ENCODE data around the gene DDX39A. TPM values are rescaled to one million over a fixed set of nuclear protein-coding genes. Genes with fewer than 3 reads are reported as not detected.
A peak's percentile ranks its signal among the peaks of the same experiment; 100 is the strongest.

DDX39A gene
- total and polyA plus RNA-seq, 2 donors (not counting 1 experiment from before 2014, with no cell fraction given) = 178 to 393 TPM

- Histone ChIP-seq H3K4me2 (replicated peaks; ENCODE audit: low read depth, low read length, poor library complexity, severe bottlenecking) (peak overlapping the region; percentile 98), H3K9ac (ENCODE audit: low read length) (peak overlapping the region; percentile 47), H3K79me2 (ENCODE audit: control insufficient read depth, insufficient read depth, low read length) (peaks cover 69% of the 10 kb centered on the region), H4K20me1 (ENCODE audit: control insufficient read depth, insufficient read depth, low read length, poor library complexity, severe bottlenecking) (peaks cover 6% of the 10 kb centered on the region), H3K4me3 (ENCODE audit: control extremely low read depth in 1 of 5, extremely low read depth in 1 of 5, insufficient read depth in 1 of 5, low read depth in 2 of 5, low read length in 4 of 5) (peak overlapping the region; percentile 19 to 90 (median 39)), H3K36me3 (replicated peaks in 1 of 2; ENCODE audit: control extremely low read depth in 1 of 2, control insufficient read depth in 1 of 2, extremely low read depth in 1 of 2, insufficient read depth in 2 of 2, low read length in 1 of 2) (peaks cover 0 to 3% of the 10 kb centered on the region in 2 experiments), H3K9me3 (ENCODE audit: control extremely low read depth in 1 of 3, control insufficient read depth in 2 of 3, insufficient read depth in 1 of 3, low read length in 2 of 3) (no peaks in the 10 kb centered on the region), H3K27ac (ENCODE audit: low read length in 2 of 2) (peak overlapping the region; percentile 97 to 99), H2AFZ (ENCODE audit: insufficient read depth, low read depth, low read length, poor library complexity, severe bottlenecking) (no peak overlapping the region), H3K4me1 (ENCODE audit: control insufficient read depth in 2 of 2, insufficient read depth in 2 of 2, low read length in 2 of 2) (peaks cover 48 to 70% of the 10 kb centered on the region in 2 donors), H3K27me3 (replicated peaks in 1 of 4; ENCODE audit: control extremely low read depth in 1 of 4, control insufficient read depth in 3 of 4, insufficient read depth in 4 of 4, low read length in 3 of 4) (no peaks in the 10 kb centered on the region)
- 9% methylated on average over 6 of the region's 10 CpGs for WGBS (ENCODE audit: insufficient coverage)
- no peak for TF ChIP-seq EZH2 (IDR thresholded peaks at IDR 0.05; ENCODE audit: borderline replicate concordance, insufficient read depth, low read depth, low read length, poor library complexity, severe bottlenecking)
- TF ChIP-seq CTCF (IDR thresholded peaks at IDR 0.05) = no peak
- peaks cover 51% of the 10 kb centered on the region for H3K4me1 Mint-ChIP-seq
- POLR2A ChIA-PET = interaction anchor here (0.6 to 7.0 kb wide), 8 partner anchors 9 to 56 kb away, joined by 3 to 61 read pairs (median 8); partner anchors contain the start of gene PKN1
- peak; percentile 68 for DNase-seq
- H3K27me3 Mint-ChIP-seq = no peaks in the 10 kb centered on the region
- peak; percentile 12 for ATAC-seq (ENCODE audit: low read depth)
- H3K9me3 Mint-ChIP-seq (ENCODE audit: insufficient read depth) = no peaks in the 10 kb centered on the region
- peak overlapping the region; percentile 85 for H3K4me3 Mint-ChIP-seq
- H3K27ac Mint-ChIP-seq = peak overlapping the region; percentile 89
- CTCF ChIA-PET = interaction anchor here (0.7 to 7.3 kb wide), 6 partner anchors 14 to 1942 kb away, joined by 3 to 90 read pairs (median 8); no protein-coding TSS in a partner anchor
- intact Hi-C loops (cut with micrococcal nuclease) = loop anchor here (1.0 to 5.0 kb wide), 5 partner anchors 9 to 1282 kb away; partner anchors contain the start of genes LYL1 and RFX1
Measured at GRCh38 chr19:14383661-14384555, 35.2 kb downstream of the DDX39A start.
